Heart left ventricle (tissue), 16 donors: ENCODE measurements around the gene ARMS2. TPM values are rescaled to one million over a fixed set of nuclear protein-coding genes. Genes with fewer than 3 reads are reported as not detected.
A peak's percentile ranks its signal among the peaks of the same experiment; 100 is the strongest.

Experiments used
- ATAC-seq, 4 donors: fragments of 200-7000 bp; cut with Tn5 transposase; one replicate each; pipeline ENCODE4 v1.9.1; 2020 to 2022; ENCODE audit warnings: moderate library complexity in 4 of 4, mild to moderate bottlenecking in 3 of 4, moderate number of reproducible peaks in 1 of 4
- DNase-seq, 5 donors: peaks; one replicate each; pipeline ENCODE4 v3.0.0-alpha.2; 2020
- H3K27ac ChIP-seq, 12 donors: fragments of 200-600 bp; sonication (generic) in 4 of 12; one replicate each; pipeline versions ENCODE4 v1.5.0 to v1.8.0; 2016 to 2022; ENCODE audit warnings: mild to moderate bottlenecking in 2 of 12
- H3K27me3 ChIP-seq, 9 donors: fragments of 200-600 bp; sonication (generic) in 2 of 9; one replicate each; pipeline versions ENCODE4 v1.5.1 to v1.8.0; 2016 to 2022; ENCODE audit warnings: mild to moderate bottlenecking in 3 of 9
- H3K36me3 ChIP-seq, 9 donors: fragments of 200-600 bp; sonication (generic) in 2 of 9; one replicate each; pipeline versions ENCODE4 v1.5.0 to v1.8.0; 2018 to 2022; ENCODE audit warnings: mild to moderate bottlenecking in 2 of 9
- H3K4me1 ChIP-seq, 12 donors: fragments of 200-600 bp; sonication (generic) in 4 of 12; one replicate each; pipeline versions ENCODE4 v1.5.0 to v1.8.0; 2016 to 2022; ENCODE audit warnings: mild to moderate bottlenecking in 3 of 12
- H3K4me3 ChIP-seq, 12 donors: fragments of 200-600 bp; sonication (generic) in 4 of 12; one replicate each; pipeline versions ENCODE4 v1.5.0 to v1.8.0; 2017 to 2022; ENCODE audit warnings: mild to moderate bottlenecking in 9 of 12, moderate library complexity in 4 of 12
- H3K9me3 ChIP-seq, 12 donors: fragments of 200-600 bp; sonication (generic) in 4 of 12; one replicate each; pipeline versions ENCODE4 v1.5.0 to v1.8.0; 2016 to 2022; ENCODE audit warnings: mild to moderate bottlenecking in 1 of 12
- CTCF ChIP-seq, 12 donors: fragments of 200-600 bp; sonication (generic) in 4 of 12; IDR thresholded peaks; one replicate each; pipeline versions ENCODE4 v1.5.0 to v1.8.0; 2018 to 2022; ENCODE audit warnings: antibody characterized with exemption in 12 of 12, mild to moderate bottlenecking in 5 of 12
- POLR2A ChIP-seq, 2 donors: fragments of 450-650 bp; IDR thresholded peaks; one replicate each; pipeline ENCODE4 v1.6.1; 2017; ENCODE audit warnings: antibody characterized with exemption in 2 of 2, mild to moderate bottlenecking in 2 of 2, moderate library complexity in 2 of 2
- WGBS, 4 donors: extraction: QIAGEN DNeasy Blood & Tissue Kit in 2 of 4; methylation state at CpG; one replicate each; pipeline versions ENCODE4 v1.1.5 to v1.1.7; 2013 to 2018; 5-methylcytosine and 5-hydroxymethylcytosine counted together
- intact Hi-C, 10 donors: fragments of 100-400 bp; cut with DNase I; formaldehyde crosslinking; loops; one replicate each; pipeline versions ENCODE4 v1.11.1 to v1.14.2; 2022
- polyA plus RNA-seq, 2 donors: library from polyadenylated mRNA; stranded (reverse); fragments of 200-250 nt; gene quantifications; one replicate each; pipeline ENCODE4 v1.2.3, GENCODE V29; 2013
- total RNA-seq, 9 donors: library from RNA; depleted of rRNA in 2 of 9; stranded (reverse); fragments of >200 nt in 2 of 9; fragmentation: NEBNext Ultra II Directional in 3 of 9; extraction: Animal tissue kit (Norgen Biotek cat#: 25700) in 3 of 9; gene quantifications; one replicate each; pipeline versions ENCODE4 v1.1.0 to v1.2.4, GENCODE V29; 2016 to 2023
- donor health status: ischemic (EF 13 %, LVEDD 7.1; RV severe dilation, severe dysfunction).
- donor health status: healthy with polysubstance abuse.
- donor health status: DM: no; HTN: yes; CAD: no.
- donor health status: DM: no; HTN: no; CAD: no.
- donor health status: ischemic (EF 25% LVEDD 6.9; RV normal size, moderate dysfunction).
- donor health status: ischemic (EF 25% LVEDD 5.7; RV mildly dilated, moderate dysfunction).
- donor health status: healthy.
- donor health status: DM: yes; HTN: yes; CAD: no.
- donor health status: ischemic (EF 35%, LVEDD 5.7; RV mildly dilated, moderate dysfunction).
- donor health status: nonischemic (EF 11% LVEDD 7.7; RV severe dilation, severe dysfunction).
- donor health status: DM: yes; HTN: yes; CAD: no.
- donor health status: PGD.
- donor health status: ischemic (EF 29% LVEDD 5.4; RV normal size, mild dysfunction).
- donor health status: nonischemic (EF 23%, LVEDD 6.1; RV moderate dilation, normal function).

ARMS2 gene
- total and polyA plus RNA-seq, 11 donors = 0.87 to 1.5 (median 1.2) TPM; not detected in 8

- intact Hi-C loops = loop anchor here in 5 of 10 donors (5.0 to 10.0 kb wide), 2 partner anchors 33 to 100 kb away; partner anchors contain the start of gene DMBT1 (in 2 of the 5)
- Histone ChIP-seq H3K4me3 (no peak overlapping the region), H3K9me3 (no peaks in the 10 kb centered on the region), H3K4me1 (peaks cover 0 to 59% (median 35%) of the 10 kb centered on the region in 12 donors), H3K36me3 (peaks cover 0 to 8% (median 0%) of the 10 kb centered on the region in 9 donors), H3K27me3 (peaks cover 0 to 28% (median 0%) of the 10 kb centered on the region in 9 donors), H3K27ac (no peak overlapping the region)
- WGBS, 4 donors = 55 to 66% (median 63%) methylated on average over 11 of the region's 11 CpGs
- DNase-seq = peak in 2 of 5 donors; percentile 39 to 73
- peak; percentile 27 to 57 (median 48) for ATAC-seq
- TF ChIP-seq CTCF (IDR thresholded peaks at IDR 0.05) = no peak
- TF ChIP-seq POLR2A (IDR thresholded peaks at IDR 0.05) = no peak
These were observed 10.1 kb downstream of the ARMS2 start for GRCh38 chr10:122464586-122464985.

- DNase-seq (no peak), ATAC-seq (no peak)
- no peak for TF ChIP-seq POLR2A (IDR thresholded peaks at IDR 0.05)
- TF ChIP-seq CTCF (IDR thresholded peaks at IDR 0.05) = no peak
- 71 to 81% (median 79%) methylated on average over 6 of the region's 6 CpGs for WGBS, 4 donors
- Histone ChIP-seq H3K27me3 (peaks cover 0 to 20% (median 0%) of the 10 kb centered on the region in 9 donors), H3K36me3 (peaks cover 0 to 8% (median 0%) of the 10 kb centered on the region in 9 donors), H3K4me1 (peaks cover 0 to 62% (median 40%) of the 10 kb centered on the region in 12 donors), H3K27ac (no peak overlapping the region), H3K9me3 (no peaks in the 10 kb centered on the region), H3K4me3 (no peak overlapping the region)
- intact Hi-C loops = loop anchor here in 2 of 10 donors (10.0 kb wide), 1 partner anchor 99 kb away; the partner anchor contains the start of gene DMBT1 (in 2 of the 2)
These were observed 11.1 kb downstream of the ARMS2 start for GRCh38 chr10:122465401-122466040.

- intact Hi-C loops = loop anchor here in 2 of 10 donors (10.0 kb wide), 1 partner anchor 98 kb away; the partner anchor contains the start of gene DMBT1 (in 2 of the 2)
- peaks cover 0 to 8% (median 0%) of the 10 kb centered on the region in 9 donors for H3K36me3 ChIP-seq
- WGBS, 4 donors = 82 to 97% (median 90%) methylated on average over 8 of the region's 8 CpGs
- H3K4me1 ChIP-seq = peaks cover 0 to 65% (median 40%) of the 10 kb centered on the region in 12 donors
- no peak for TF ChIP-seq CTCF (IDR thresholded peaks at IDR 0.05)
- no peak for TF ChIP-seq POLR2A (IDR thresholded peaks at IDR 0.05)
- no peak for DNase-seq
- no peaks in the 10 kb centered on the region for H3K9me3 ChIP-seq
- no peak overlapping the region for H3K27ac ChIP-seq
- H3K27me3 ChIP-seq = peaks cover 0 to 12% (median 0%) of the 10 kb centered on the region in 9 donors
- no peak for ATAC-seq
- no peak overlapping the region for H3K4me3 ChIP-seq
These were observed 12.5 kb downstream of the ARMS2 start for GRCh38 chr10:122466951-122467381.

GRCh38 chr10:122467701-122468100, 13.2 kb downstream of the ARMS2 start:
- peaks cover 0 to 67% (median 42%) of the 10 kb centered on the region in 12 donors for H3K4me1 ChIP-seq
- TF ChIP-seq POLR2A (IDR thresholded peaks at IDR 0.05) (no peak), CTCF (IDR thresholded peaks at IDR 0.05) (no peak)

More at GRCh38 chr10:122467701-122468100, 13.2 kb downstream of the ARMS2 start:
- ATAC-seq (no peak), DNase-seq (no peak)
- intact Hi-C loops = loop anchor here in 2 of 10 donors (10.0 kb wide), 1 partner anchor 97 kb away; the partner anchor contains the start of gene DMBT1 (in 2 of the 2)
- no peak overlapping the region for H3K27ac ChIP-seq
- peaks cover 0 to 6% (median 0%) of the 10 kb centered on the region in 9 donors for H3K27me3 ChIP-seq
- WGBS, 4 donors = 84 to 91% (median 90%) methylated on average over 6 of the region's 6 CpGs
- no peak overlapping the region for H3K4me3 ChIP-seq
- H3K36me3 ChIP-seq = peaks cover 0 to 8% (median 0%) of the 10 kb centered on the region in 9 donors
- no peaks in the 10 kb centered on the region for H3K9me3 ChIP-seq
